H9 (cell line): ENCODE data around the gene MOXD1. TPM values are rescaled to one million over a fixed set of nuclear protein-coding genes. Genes with fewer than 3 reads are reported as not detected.

Source experiments
- DNase-seq: peaks from one replicate; pipeline ENCODE4 v3.0.0-alpha.2; 2017
- H2AFZ ChIP-seq: one replicate; pipeline ENCODE4 v1.6.1; 2013; ENCODE audit warnings: mild to moderate bottlenecking, low read length, control low read depth, moderate library complexity
- H2AK5ac ChIP-seq: 2 replicates; pipeline ENCODE4 v1.6.1; 2013; ENCODE audit warnings: low read length, control low read depth, mixed read lengths; ENCODE audit not compliant: insufficient read length
- H2BK120ac ChIP-seq: one replicate; pipeline ENCODE4 v1.6.1; 2013; ENCODE audit warnings: low read depth, mild to moderate bottlenecking, low read length, control low read depth, inconsistent platforms; ENCODE audit not compliant: poor library complexity, severe bottlenecking
- H2BK12ac ChIP-seq: 2 replicates; pipeline ENCODE4 v1.6.1; 2013; ENCODE audit warnings: low read length, control low read depth, mixed read lengths, low read depth; ENCODE audit not compliant: insufficient read length
- H2BK15ac ChIP-seq: 2 replicates; pipeline ENCODE4 v1.6.1; 2013; ENCODE audit warnings: low read depth, low read length, control low read depth
- H2BK20ac ChIP-seq: one replicate; pipeline ENCODE4 v1.6.1; 2013; ENCODE audit warnings: low read depth, mild to moderate bottlenecking, low read length, control low read depth, inconsistent platforms; ENCODE audit not compliant: poor library complexity, severe bottlenecking
- H2BK5ac ChIP-seq: 2 replicates; pipeline ENCODE4 v1.6.1; 2013; ENCODE audit warnings: low read length, control low read depth, mixed read lengths; ENCODE audit not compliant: insufficient read length
- H3K14ac ChIP-seq: 2 replicates; pipeline ENCODE4 v1.6.1; 2013; ENCODE audit warnings: low read length, control low read depth; ENCODE audit not compliant: insufficient read depth
- H3K18ac ChIP-seq: 2 replicates; pipeline ENCODE4 v1.6.1; 2013; ENCODE audit warnings: low read depth, mild to moderate bottlenecking, mixed read lengths, low read length, control low read depth; ENCODE audit not compliant: insufficient read length
- H3K23ac ChIP-seq: 2 replicates; pipeline ENCODE4 v1.6.1; 2013; ENCODE audit warnings: low read length, control low read depth, mixed read lengths, low read depth; ENCODE audit not compliant: insufficient read length
- H3K23me2 ChIP-seq: 2 replicates; pipeline ENCODE4 v1.6.1; 2013; ENCODE audit warnings: low read depth, mild to moderate bottlenecking, mixed read lengths, low read length, control low read depth; ENCODE audit not compliant: insufficient read length, poor library complexity, severe bottlenecking
- H3K27ac ChIP-seq: 2 replicates; pipeline ENCODE4 v1.5.1; 2013; ENCODE audit warnings: low read length, control low read depth, mixed read lengths, low read depth; ENCODE audit not compliant: insufficient read length
- H3K27me3 ChIP-seq: 2 replicates; pipeline ENCODE4 v1.6.1; 2013; ENCODE audit warnings: low read length, control low read depth, inconsistent platforms; ENCODE audit not compliant: insufficient read depth
- H3K4ac ChIP-seq: 2 replicates; pipeline ENCODE4 v1.6.1; 2013; ENCODE audit warnings: low read depth, mild to moderate bottlenecking, control low read depth, inconsistent platforms, low read length, moderate library complexity
- H3K4me1 ChIP-seq: 2 replicates; pipeline ENCODE4 v1.6.1; 2013; ENCODE audit warnings: low read length, control low read depth, inconsistent platforms; ENCODE audit not compliant: insufficient read depth
- H3K4me2 ChIP-seq: 2 replicates; pipeline ENCODE4 v1.6.1; 2013; ENCODE audit warnings: low read length, control low read depth, mixed read lengths; ENCODE audit not compliant: insufficient read length, insufficient read depth
- H3K56ac ChIP-seq: 2 replicates; pipeline ENCODE4 v1.6.1; 2013; ENCODE audit warnings: low read depth, mild to moderate bottlenecking, mixed read lengths, low read length, control low read depth; ENCODE audit not compliant: insufficient read length
- H3K79me1 ChIP-seq: 2 replicates; pipeline ENCODE4 v1.6.1; 2013; ENCODE audit warnings: low read depth, mild to moderate bottlenecking, moderate library complexity, low read length, control low read depth, inconsistent platforms; ENCODE audit not compliant: insufficient read depth, poor library complexity, severe bottlenecking
- H3K79me2 ChIP-seq: 2 replicates; pipeline ENCODE4 v1.6.1; 2013; ENCODE audit warnings: low read length, control low read depth, inconsistent platforms; ENCODE audit not compliant: insufficient read depth
- H3K9ac ChIP-seq: 2 replicates; pipeline ENCODE4 v1.6.1; 2013; ENCODE audit warnings: low read length, control low read depth, mixed read lengths; ENCODE audit not compliant: insufficient read length; ENCODE audit errors: extremely low read depth
- H3K9me3 ChIP-seq: one replicate; pipeline ENCODE4 v1.6.1; 2013; ENCODE audit warnings: low read depth, low read length, inconsistent platforms; ENCODE audit not compliant: control insufficient read depth
- H3T11ph ChIP-seq: one replicate; pipeline ENCODE4 v1.6.1; 2013; ENCODE audit warnings: mild to moderate bottlenecking, low read length, control low read depth, inconsistent platforms
- H4K20me1 ChIP-seq: one replicate; pipeline ENCODE4 v1.6.1; 2013; ENCODE audit not compliant: control insufficient read depth, insufficient read length, insufficient read depth
- H4K5ac ChIP-seq: 2 replicates; pipeline ENCODE4 v1.6.1; 2013; ENCODE audit warnings: low read depth, mild to moderate bottlenecking, mixed read lengths, low read length, control low read depth; ENCODE audit not compliant: insufficient read length
- H4K8ac ChIP-seq: replicated peaks from 2 replicates; pipeline ENCODE4 v1.6.1; 2013; ENCODE audit warnings: low read length, control low read depth, mixed read lengths, low read depth; ENCODE audit not compliant: insufficient read length
- H4K91ac ChIP-seq: 2 replicates; pipeline ENCODE4 v1.6.1; 2013; ENCODE audit warnings: low read depth, mild to moderate bottlenecking, moderate library complexity, mixed read lengths, low read length, control low read depth; ENCODE audit not compliant: insufficient read length
- H3K27ac Mint-ChIP-seq, 3 experiments: 2 replicates in 2 of 3; 3 replicates in 1 of 3; pipeline ENCODE4 v1.8.0; 2020 to 2021; ENCODE audit warnings: mixed read lengths in 3 of 3, mild to moderate bottlenecking in 1 of 3, moderate library complexity in 1 of 3
- H3K27me3 Mint-ChIP-seq: 2 replicates; pipeline ENCODE4 v1.8.0; 2021; ENCODE audit warnings: low read depth, mild to moderate bottlenecking, moderate library complexity, mixed read lengths
- H3K36me3 Mint-ChIP-seq, 3 experiments: 2 replicates in 2 of 3; 3 replicates in 1 of 3; pipeline ENCODE4 v1.8.0; 2020 to 2021; ENCODE audit warnings: low read depth in 3 of 3, mixed read lengths in 3 of 3; ENCODE audit not compliant: insufficient read depth in 1 of 3
- H3K4me1 Mint-ChIP-seq, 2 experiments: 2 replicates each; pipeline ENCODE4 v1.8.0; 2020; ENCODE audit warnings: mixed read lengths in 2 of 2
- H3K4me3 Mint-ChIP-seq, 2 experiments: 2 replicates in 1 of 2; 3 replicates in 1 of 2; pipeline ENCODE4 v1.8.0; 2020 to 2021; ENCODE audit warnings: mild to moderate bottlenecking in 2 of 2, mixed read lengths in 2 of 2, moderate library complexity in 1 of 2
- H3K9me3 Mint-ChIP-seq, 2 experiments: 2 replicates in 1 of 2; 3 replicates in 1 of 2; pipeline ENCODE4 v1.8.0; 2020; ENCODE audit warnings: mild to moderate bottlenecking in 2 of 2, mixed read lengths in 2 of 2, moderate library complexity in 1 of 2
- total RNA-seq: library from RNA; stranded (reverse); gene quantifications from 2 replicates; pipeline ENCODE4 v1.2.1, GENCODE V29; 2021
- TF ChIP-seq, protein P1 (sequence below): fragments of 200-600 bp; sonication (generic); conservative IDR thresholded peaks from 3 replicates; pipeline ENCODE4 v1.8.0; 2021; ENCODE audit warnings: antibody characterized with exemption, mild to moderate bottlenecking

Gene MOXD1
- total RNA-seq, 1 experiment from 2014 or later, result 2.3 TPM

GRCh38 chr6:132320007-132320406 lies 81.3 kb downstream of the MOXD1 start:
- no peak overlapping the region for H3K4me2 ChIP-seq
- no peak overlapping the region for H3K9ac ChIP-seq
- no peak overlapping the region for H2BK20ac ChIP-seq
- no peak overlapping the region for H2AFZ ChIP-seq
- H3K23ac ChIP-seq, result no peak overlapping the region
- TF ChIP-seq, protein P1, sequence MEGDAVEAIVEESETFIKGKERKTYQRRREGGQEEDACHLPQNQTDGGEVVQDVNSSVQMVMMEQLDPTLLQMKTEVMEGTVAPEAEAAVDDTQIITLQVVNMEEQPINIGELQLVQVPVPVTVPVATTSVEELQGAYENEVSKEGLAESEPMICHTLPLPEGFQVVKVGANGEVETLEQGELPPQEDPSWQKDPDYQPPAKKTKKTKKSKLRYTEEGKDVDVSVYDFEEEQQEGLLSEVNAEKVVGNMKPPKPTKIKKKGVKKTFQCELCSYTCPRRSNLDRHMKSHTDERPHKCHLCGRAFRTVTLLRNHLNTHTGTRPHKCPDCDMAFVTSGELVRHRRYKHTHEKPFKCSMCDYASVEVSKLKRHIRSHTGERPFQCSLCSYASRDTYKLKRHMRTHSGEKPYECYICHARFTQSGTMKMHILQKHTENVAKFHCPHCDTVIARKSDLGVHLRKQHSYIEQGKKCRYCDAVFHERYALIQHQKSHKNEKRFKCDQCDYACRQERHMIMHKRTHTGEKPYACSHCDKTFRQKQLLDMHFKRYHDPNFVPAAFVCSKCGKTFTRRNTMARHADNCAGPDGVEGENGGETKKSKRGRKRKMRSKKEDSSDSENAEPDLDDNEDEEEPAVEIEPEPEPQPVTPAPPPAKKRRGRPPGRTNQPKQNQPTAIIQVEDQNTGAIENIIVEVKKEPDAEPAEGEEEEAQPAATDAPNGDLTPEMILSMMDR, result no peak
- no peaks in the 10 kb centered on the region for H3K27me3 ChIP-seq
- H4K91ac ChIP-seq, result no peak overlapping the region
- H3K79me1 ChIP-seq, result no peaks in the 10 kb centered on the region
- H3K79me2 ChIP-seq, result no peaks in the 10 kb centered on the region
- no peak overlapping the region for H2AK5ac ChIP-seq
- no peaks in the 10 kb centered on the region for H3K27me3 Mint-ChIP-seq
- H4K8ac ChIP-seq, result no peak overlapping the region
- no peak overlapping the region for H3K14ac ChIP-seq
- no peak overlapping the region for H4K5ac ChIP-seq
- H3K4me1 ChIP-seq, result no peaks in the 10 kb centered on the region
- H3K23me2 ChIP-seq, result no peaks in the 10 kb centered on the region
- peaks cover 0 to 11% (median 0%) of the 10 kb centered on the region in 3 experiments; a peak in 2 of 7 replicates for H3K36me3 Mint-ChIP-seq
- H3K27ac Mint-ChIP-seq, result no peak overlapping the region
- H3K4ac ChIP-seq, result no peak overlapping the region
- no peak overlapping the region for H3K56ac ChIP-seq
- H4K20me1 ChIP-seq, result no peaks in the 10 kb centered on the region
- H2BK120ac ChIP-seq, result no peak overlapping the region
- no peak overlapping the region for H2BK12ac ChIP-seq
- H3K9me3 Mint-ChIP-seq, result peaks cover 8% of the 10 kb centered on the region in 2 experiments
- H3K9me3 ChIP-seq, result no peaks in the 10 kb centered on the region
- no peak overlapping the region for H2BK5ac ChIP-seq
- H3K4me1 Mint-ChIP-seq, result no peaks in the 10 kb centered on the region
- H3K27ac ChIP-seq, result no peak overlapping the region
- DNase-seq, result no peak
- no peak overlapping the region for H2BK15ac ChIP-seq
- H3K4me3 Mint-ChIP-seq, result no peak overlapping the region
- H3T11ph ChIP-seq, result no peak overlapping the region
- no peak overlapping the region for H3K18ac ChIP-seq
